Ascending aorta (tissue), 2 donors: ENCODE data around the gene KCNC4. TPM values are rescaled to one million over a fixed set of nuclear protein-coding genes. Genes with fewer than 3 reads are reported as not detected.

Experiments
- DNase-seq, 2 donors: peaks; one replicate each; pipeline ENCODE4 v3.0.0-alpha.2; 2019; ENCODE audit warnings: low spot score in 2 of 2
- H3K27ac ChIP-seq, 2 donors: fragments of 200-600 bp; sonication (generic); one replicate each; pipeline ENCODE4 v1.5.1; 2016 to 2017; ENCODE audit warnings: mild to moderate bottlenecking in 1 of 2
- H3K27me3 ChIP-seq: fragments of 200-600 bp; sonication (generic); one replicate; pipeline ENCODE4 v1.5.1; 2017
- H3K36me3 ChIP-seq, 2 donors: fragments of 200-600 bp; sonication (generic); one replicate each; pipeline ENCODE4 v1.5.1; 2016
- H3K4me1 ChIP-seq, 2 donors: fragments of 200-600 bp; sonication (generic); one replicate each; pipeline ENCODE4 v1.5.1; 2016 to 2017; ENCODE audit warnings: mild to moderate bottlenecking in 1 of 2
- H3K4me3 ChIP-seq, 2 donors: fragments of 200-600 bp; sonication (generic); one replicate each; pipeline ENCODE4 v1.5.1; 2016 to 2017; ENCODE audit warnings: mild to moderate bottlenecking in 1 of 2
- H3K9me3 ChIP-seq, 2 donors: fragments of 200-600 bp; sonication (generic); one replicate each; pipeline ENCODE4 v1.5.1; 2016
- intact Hi-C: fragments of 100-400 bp; cut with DNase I; formaldehyde crosslinking; loops from one replicate; pipeline ENCODE4 v1.15.1; 2023
- total RNA-seq: library from RNA; depleted of rRNA; stranded (reverse); fragments of >200 nt; gene quantifications from one replicate; pipeline ENCODE4 v1.1.0, GENCODE V29; 2016
- TF ChIP-seq, protein P1 (sequence below), 3 experiments: fragments of 200-600 bp in 2 of 3; fragments of 450-650 bp in 1 of 3; sonication (generic) in 2 of 3; IDR thresholded peaks; one replicate each; pipeline ENCODE4 v1.5.1; 2016 to 2019; ENCODE audit warnings: antibody characterized with exemption in 3 of 3, mild to moderate bottlenecking in 1 of 3, moderate library complexity in 1 of 3

KCNC4 gene
- total RNA-seq, 1 donor from 2014 or later: 8.4 TPM

DNA sequence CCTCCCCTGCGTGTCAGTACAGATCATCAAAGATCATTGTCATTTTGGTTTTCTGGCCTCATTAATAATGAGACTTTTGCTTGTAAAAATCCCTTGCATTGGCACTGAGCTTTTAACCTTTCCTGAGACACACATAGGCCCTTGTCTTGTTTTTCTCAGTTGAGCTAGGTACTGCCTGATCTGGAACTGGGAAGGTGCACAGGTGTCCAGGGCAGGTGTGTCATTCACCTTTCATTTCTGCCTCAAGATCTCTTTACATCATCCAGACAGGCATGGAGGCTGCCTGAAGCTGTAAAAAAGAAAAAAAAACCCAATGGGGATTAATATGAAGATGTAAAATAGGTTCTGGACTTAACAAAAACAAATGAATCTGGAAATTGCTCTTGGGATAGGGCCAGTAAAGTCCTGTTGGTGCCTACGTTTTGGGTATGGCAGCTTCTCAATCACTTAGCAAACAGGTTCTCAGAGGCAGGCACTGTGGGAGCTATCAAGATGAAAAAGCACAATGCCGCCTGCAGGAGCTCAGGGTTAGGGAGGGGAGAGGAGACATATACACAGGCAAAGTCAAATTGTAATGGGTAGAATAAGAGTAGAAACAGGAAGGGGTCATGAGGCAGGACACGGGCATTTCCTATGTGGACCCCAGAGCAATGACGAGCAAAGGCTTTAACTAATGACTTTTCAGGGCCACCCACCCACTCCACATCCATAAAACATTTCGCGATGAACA is 1.0 kb upstream of the KCNC4 start:
- intact Hi-C loops: loop anchor here (2.0 kb wide), 1 partner anchor 20 kb away; no protein-coding TSS in a partner anchor
- H3K36me3 ChIP-seq: no peaks in the 10 kb centered on the region
- no peak for DNase-seq
- H3K27me3 ChIP-seq: no peaks in the 10 kb centered on the region
- TF ChIP-seq, protein P1, sequence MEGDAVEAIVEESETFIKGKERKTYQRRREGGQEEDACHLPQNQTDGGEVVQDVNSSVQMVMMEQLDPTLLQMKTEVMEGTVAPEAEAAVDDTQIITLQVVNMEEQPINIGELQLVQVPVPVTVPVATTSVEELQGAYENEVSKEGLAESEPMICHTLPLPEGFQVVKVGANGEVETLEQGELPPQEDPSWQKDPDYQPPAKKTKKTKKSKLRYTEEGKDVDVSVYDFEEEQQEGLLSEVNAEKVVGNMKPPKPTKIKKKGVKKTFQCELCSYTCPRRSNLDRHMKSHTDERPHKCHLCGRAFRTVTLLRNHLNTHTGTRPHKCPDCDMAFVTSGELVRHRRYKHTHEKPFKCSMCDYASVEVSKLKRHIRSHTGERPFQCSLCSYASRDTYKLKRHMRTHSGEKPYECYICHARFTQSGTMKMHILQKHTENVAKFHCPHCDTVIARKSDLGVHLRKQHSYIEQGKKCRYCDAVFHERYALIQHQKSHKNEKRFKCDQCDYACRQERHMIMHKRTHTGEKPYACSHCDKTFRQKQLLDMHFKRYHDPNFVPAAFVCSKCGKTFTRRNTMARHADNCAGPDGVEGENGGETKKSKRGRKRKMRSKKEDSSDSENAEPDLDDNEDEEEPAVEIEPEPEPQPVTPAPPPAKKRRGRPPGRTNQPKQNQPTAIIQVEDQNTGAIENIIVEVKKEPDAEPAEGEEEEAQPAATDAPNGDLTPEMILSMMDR (IDR thresholded peaks at IDR 0.05): no peak
- H3K9me3 ChIP-seq: no peaks in the 10 kb centered on the region
- H3K4me1 ChIP-seq: peaks cover 3 to 17% of the 10 kb centered on the region in 2 donors
- H3K27ac ChIP-seq: peak overlapping the region; percentile 89 to 95
- H3K4me3 ChIP-seq: peak overlapping the region; percentile 89 to 96

DNA sequence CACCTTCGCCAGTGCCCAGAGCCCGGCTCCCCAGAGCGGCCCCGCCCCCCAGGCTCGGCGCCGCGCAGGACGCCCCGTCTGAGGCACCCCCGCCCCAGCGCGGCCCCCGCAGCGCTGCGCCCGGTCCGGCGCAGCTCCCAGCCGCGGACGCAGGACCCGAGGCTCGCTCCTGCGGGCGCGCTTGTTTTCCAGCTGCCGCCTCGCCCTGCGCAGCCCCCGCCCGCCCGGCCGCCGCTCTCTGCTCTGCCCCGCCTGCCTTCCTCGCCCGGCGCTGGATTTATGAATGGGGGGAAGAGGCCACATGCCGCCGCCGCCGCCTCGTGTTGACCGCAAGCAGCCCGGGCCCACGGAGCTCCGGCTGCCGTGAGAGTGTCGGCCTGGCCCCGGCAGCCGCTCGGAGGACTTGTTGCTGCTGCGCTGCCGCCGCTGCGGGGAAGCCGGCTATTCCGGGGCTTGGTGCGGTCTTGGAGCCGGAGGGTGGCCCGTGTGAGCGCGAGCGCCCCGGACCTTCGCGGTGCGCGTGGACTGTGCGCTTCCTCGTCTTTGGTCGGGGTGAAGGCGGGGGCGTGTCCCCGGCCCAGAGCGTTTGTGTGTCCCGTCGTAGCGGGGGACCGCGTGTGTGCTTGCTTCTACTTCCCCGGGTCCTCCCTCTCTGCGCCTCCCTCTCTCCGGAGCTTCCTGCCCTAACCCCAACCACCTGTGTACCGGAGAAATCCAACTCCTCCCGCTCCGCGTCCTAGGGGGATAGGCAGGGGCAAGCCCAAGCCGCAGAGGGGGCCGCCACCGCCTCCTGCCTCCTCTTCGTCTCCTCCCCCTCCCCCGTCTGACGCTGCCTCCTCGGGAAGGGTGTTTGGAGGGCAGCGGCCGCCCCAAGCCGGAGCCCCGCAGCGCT is 736 bp downstream of the KCNC4 start:
- intact Hi-C loops: loop anchor here (1.0 to 2.0 kb wide), 3 partner anchors 127 to 196 kb away; partner anchors contain the start of genes LAMTOR5 and SLC16A4

DNA sequence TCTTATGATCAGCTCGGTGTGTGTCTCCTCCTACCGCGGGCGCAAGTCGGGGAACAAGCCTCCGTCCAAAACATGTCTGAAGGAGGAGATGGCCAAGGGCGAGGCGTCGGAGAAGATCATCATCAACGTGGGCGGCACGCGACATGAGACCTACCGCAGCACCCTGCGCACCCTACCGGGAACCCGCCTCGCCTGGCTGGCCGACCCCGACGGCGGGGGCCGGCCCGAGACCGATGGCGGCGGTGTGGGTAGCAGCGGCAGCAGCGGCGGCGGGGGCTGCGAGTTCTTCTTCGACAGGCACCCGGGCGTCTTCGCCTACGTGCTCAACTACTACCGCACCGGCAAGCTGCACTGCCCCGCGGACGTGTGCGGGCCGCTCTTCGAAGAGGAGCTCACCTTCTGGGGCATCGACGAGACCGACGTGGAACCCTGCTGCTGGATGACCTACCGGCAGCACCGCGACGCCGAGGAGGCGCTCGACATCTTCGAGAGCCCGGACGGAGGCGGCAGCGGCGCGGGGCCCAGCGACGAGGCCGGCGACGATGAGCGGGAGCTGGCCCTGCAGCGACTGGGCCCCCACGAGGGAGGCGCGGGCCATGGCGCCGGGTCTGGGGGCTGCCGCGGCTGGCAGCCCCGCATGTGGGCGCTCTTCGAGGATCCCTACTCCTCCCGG is 1.5 kb downstream of the KCNC4 start:
- TF ChIP-seq, protein P1 (IDR thresholded peaks at IDR 0.05): no peak
- Histone ChIP-seq H3K9me3 (no peaks in the 10 kb centered on the region), H3K4me3 (peak overlapping the region; percentile 89 to 96), H3K4me1 (peaks cover 3 to 21% of the 10 kb centered on the region in 2 donors), H3K27ac (no peak overlapping the region), H3K27me3 (no peaks in the 10 kb centered on the region), H3K36me3 (no peaks in the 10 kb centered on the region)
- intact Hi-C loops: loop anchor here (2.0 kb wide), 1 partner anchor 179 kb away; the partner anchor contains the start of gene SLC16A4
- no peak for DNase-seq

More for the DNA sequence above, 736 bp downstream of the KCNC4 start:
- Histone ChIP-seq H3K4me1 (peaks cover 3 to 21% of the 10 kb centered on the region in 2 donors), H3K36me3 (no peaks in the 10 kb centered on the region), H3K4me3 (peak overlapping the region; percentile 89 to 96), H3K9me3 (no peaks in the 10 kb centered on the region), H3K27me3 (no peaks in the 10 kb centered on the region), H3K27ac (peak overlapping the region; percentile 89 to 95)
- DNase-seq: peak in 1 of 2 donors; percentile 84
- TF ChIP-seq, protein P1 (IDR thresholded peaks at IDR 0.05): peak in 1 of 3 experiments; percentile 10

DNA sequence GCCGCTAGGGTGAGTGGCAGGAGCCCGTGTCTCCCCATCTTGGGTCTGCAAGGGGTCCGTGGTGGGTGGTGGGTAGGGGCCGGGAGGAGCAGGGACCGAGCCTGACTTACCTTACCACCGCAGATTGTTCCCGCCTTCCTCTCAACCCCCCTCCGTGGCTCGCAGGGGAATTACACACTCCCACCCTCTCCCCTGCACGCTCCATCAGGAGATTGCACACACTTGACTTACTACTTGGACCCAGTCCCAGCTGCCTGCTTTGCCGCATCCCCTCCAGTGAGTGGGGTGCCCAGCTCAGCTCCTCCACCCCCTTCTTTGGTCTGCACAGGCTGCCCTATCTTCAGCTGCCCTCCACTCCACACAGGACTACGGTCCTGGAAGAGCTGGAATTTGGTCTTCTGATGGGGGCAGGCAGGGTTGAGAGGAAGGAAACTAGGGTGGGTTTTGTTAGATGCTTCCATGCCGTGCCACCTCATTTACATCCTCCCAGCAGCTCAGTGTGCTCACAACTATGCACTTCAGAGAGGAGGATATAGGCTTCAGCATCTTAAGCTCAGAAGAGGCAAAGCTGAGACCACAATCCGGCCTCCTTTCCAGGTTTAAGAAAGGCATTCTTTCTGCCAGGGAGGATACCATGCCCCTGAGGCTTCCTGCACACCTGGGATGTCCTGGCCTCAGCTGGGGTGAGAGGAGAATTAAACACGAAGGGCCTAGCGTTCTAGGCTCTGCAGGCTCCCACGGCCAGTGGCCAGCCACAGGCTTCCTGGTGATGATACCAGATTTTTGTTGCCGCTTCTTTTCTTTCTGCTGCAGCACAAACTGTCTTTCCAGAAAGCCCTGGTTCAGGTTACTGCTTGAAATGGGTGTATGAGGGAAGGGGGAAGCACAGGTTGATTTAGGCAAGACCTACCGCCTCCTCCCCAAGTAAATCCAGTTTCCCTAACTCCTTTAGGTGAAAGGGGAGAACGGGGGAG is 2.3 kb downstream of the KCNC4 start:
- TF ChIP-seq, protein P1 (IDR thresholded peaks at IDR 0.05): no peak
- DNase-seq: no peak
- intact Hi-C loops: no loop called here
- no peaks in the 10 kb centered on the region for H3K9me3 ChIP-seq
- H3K27ac ChIP-seq: peak overlapping the region in 1 of 2 donors; percentile 31
- H3K4me3 ChIP-seq: peak overlapping the region; percentile 89 to 96
- H3K27me3 ChIP-seq: no peaks in the 10 kb centered on the region
- peaks cover 3 to 21% of the 10 kb centered on the region in 2 donors for H3K4me1 ChIP-seq
- H3K36me3 ChIP-seq: no peaks in the 10 kb centered on the region
